Keratinocyte (primary cell): Measurements from ENCODE around the gene RRP12. TPM values are rescaled to one million over a fixed set of nuclear protein-coding genes. Genes with fewer than 3 reads are reported as not detected.
A peak's percentile ranks its signal among the peaks of the same experiment; 100 is the strongest.

ENCODE experiments used
- DNase-seq: peaks from one replicate; pipeline ENCODE4 v3.0.0-alpha.2; 2011; ENCODE audit warnings: low read depth, missing footprints, low spot score
- FAIRE-seq: peaks from 2 replicates; lab custom pipeline; 2011; peaks lifted over from hg19 to GRCh38; lab: Jason Lieb, UNC
- H2AFZ ChIP-seq: 2 replicates; pipeline ENCODE4 v1.6.0; 2012; ENCODE audit warnings: low read length, control low read depth, inconsistent platforms; ENCODE audit not compliant: control insufficient read depth
- H3K27ac ChIP-seq: 2 replicates; pipeline ENCODE4 v1.5.1; 2011; ENCODE audit warnings: low read length; ENCODE audit not compliant: control insufficient read depth, insufficient read depth
- H3K27me3 ChIP-seq: 3 replicates; pipeline ENCODE4 v1.6.0; 2011; ENCODE audit warnings: low read length; ENCODE audit not compliant: control insufficient read depth, insufficient read depth; ENCODE audit errors: extremely low read depth
- H3K36me3 ChIP-seq, 2 experiments: 2 replicates in 1 of 2; 3 replicates in 1 of 2; pipeline ENCODE4 v1.5.1; 2011; ENCODE audit warnings: low read length in 2 of 2, mild to moderate bottlenecking in 1 of 2; ENCODE audit not compliant: control insufficient read depth in 2 of 2, insufficient read depth in 2 of 2; ENCODE audit errors: extremely low read depth in 1 of 2
- H3K4me1 ChIP-seq: 3 replicates; pipeline ENCODE4 v1.5.1; 2011; ENCODE audit warnings: low read length; ENCODE audit not compliant: control insufficient read depth, insufficient read depth; ENCODE audit errors: extremely low read depth
- H3K4me2 ChIP-seq: 3 replicates; pipeline ENCODE4 v1.6.0; 2011; ENCODE audit warnings: low read depth, low read length; ENCODE audit not compliant: control insufficient read depth, insufficient read depth; ENCODE audit errors: extremely low read depth
- H3K4me3 ChIP-seq, 3 experiments: fragments of 200-600 bp in 1 of 3; sonication (generic) in 1 of 3; 2 replicates in 2 of 3; 3 replicates in 1 of 3; pipeline ENCODE4 v1.5.1; 2011 to 2016; ENCODE audit warnings: low read length in 3 of 3, mild to moderate bottlenecking in 3 of 3, control low read depth in 2 of 3, inconsistent platforms in 1 of 3, low read depth in 1 of 3, mixed read lengths in 1 of 3, mixed run types in 1 of 3, moderate library complexity in 1 of 3; ENCODE audit not compliant: control insufficient read depth in 2 of 3, insufficient read depth in 2 of 3; ENCODE audit errors: extremely low read depth in 1 of 3
- H3K79me2 ChIP-seq: 2 replicates; pipeline ENCODE4 v1.6.0; 2012; ENCODE audit warnings: low read length; ENCODE audit not compliant: control insufficient read depth, insufficient read depth
- H3K9ac ChIP-seq: 3 replicates; pipeline ENCODE4 v1.6.0; 2011; ENCODE audit warnings: low read length; ENCODE audit not compliant: control insufficient read depth, insufficient read depth; ENCODE audit errors: extremely low read depth
- H3K9me1 ChIP-seq: 3 replicates; pipeline ENCODE4 v1.6.0; 2011; ENCODE audit warnings: low read length; ENCODE audit not compliant: control insufficient read depth, insufficient read depth; ENCODE audit errors: extremely low read depth
- H3K9me3 ChIP-seq: 2 replicates; pipeline ENCODE4 v1.5.1; 2012; ENCODE audit warnings: low read depth, low read length; ENCODE audit not compliant: control insufficient read depth
- H4K20me1 ChIP-seq: 3 replicates; pipeline ENCODE4 v1.6.0; 2011; ENCODE audit warnings: low read length; ENCODE audit not compliant: control insufficient read depth, insufficient read depth; ENCODE audit errors: extremely low read depth
- EZH2 ChIP-seq: IDR thresholded peaks from one replicate; pipeline ENCODE4 v1.6.1; 2012; ENCODE audit warnings: inconsistent platforms, mild to moderate bottlenecking, low read length, moderate library complexity
- dilution Hi-C: fragments of 300-500 bp; cut with MboI; formaldehyde crosslinking; loops from one replicate; pipeline ENCODE4 v1.7.0; 2020; ENCODE audit warnings: low sequenced_read_pairs; ENCODE audit not compliant: extremely low pct_ligation_motif_present
- polyA plus RNA-seq, 5 experiments: library from polyadenylated mRNA; depleted of rRNA in 3 of 5; stranded (reverse) in 3 of 5; stranded (forward) in 1 of 5; unstranded in 1 of 5; fragments of >200 nt; gene quantifications; 1 replicate in 1 of 5; 2 replicates in 3 of 5; 3 replicates in 1 of 5; pipeline versions ENCODE4 v1.2.1 to v1.2.3, GENCODE V29; 2011 to 2012; ENCODE audit warnings: missing spikeins in 2 of 5, low read depth in 1 of 5, low replicate concordance in 1 of 5
- TF ChIP-seq, protein P1 (sequence below), 3 experiments: IDR thresholded peaks in 1 of 3; conservative IDR thresholded peaks in 1 of 3; optimal IDR thresholded peaks in 1 of 3; 2 replicates in 2 of 3; 3 replicates in 1 of 3; pipeline versions ENCODE3 to v1.5.1; 2011; ENCODE audit warnings: low read length in 3 of 3, mild to moderate bottlenecking in 3 of 3, moderate library complexity in 2 of 3, control low read depth in 1 of 3, inconsistent platforms in 1 of 3; ENCODE audit not compliant: insufficient read depth in 2 of 3; ENCODE audit errors: extremely low read depth in 1 of 3

The RRP12 gene
- polyA plus RNA-seq, 1 donor (not counting 4 experiments of a cell fraction or from before 2014, with no cell fraction given) = 14.8 TPM

DNA sequence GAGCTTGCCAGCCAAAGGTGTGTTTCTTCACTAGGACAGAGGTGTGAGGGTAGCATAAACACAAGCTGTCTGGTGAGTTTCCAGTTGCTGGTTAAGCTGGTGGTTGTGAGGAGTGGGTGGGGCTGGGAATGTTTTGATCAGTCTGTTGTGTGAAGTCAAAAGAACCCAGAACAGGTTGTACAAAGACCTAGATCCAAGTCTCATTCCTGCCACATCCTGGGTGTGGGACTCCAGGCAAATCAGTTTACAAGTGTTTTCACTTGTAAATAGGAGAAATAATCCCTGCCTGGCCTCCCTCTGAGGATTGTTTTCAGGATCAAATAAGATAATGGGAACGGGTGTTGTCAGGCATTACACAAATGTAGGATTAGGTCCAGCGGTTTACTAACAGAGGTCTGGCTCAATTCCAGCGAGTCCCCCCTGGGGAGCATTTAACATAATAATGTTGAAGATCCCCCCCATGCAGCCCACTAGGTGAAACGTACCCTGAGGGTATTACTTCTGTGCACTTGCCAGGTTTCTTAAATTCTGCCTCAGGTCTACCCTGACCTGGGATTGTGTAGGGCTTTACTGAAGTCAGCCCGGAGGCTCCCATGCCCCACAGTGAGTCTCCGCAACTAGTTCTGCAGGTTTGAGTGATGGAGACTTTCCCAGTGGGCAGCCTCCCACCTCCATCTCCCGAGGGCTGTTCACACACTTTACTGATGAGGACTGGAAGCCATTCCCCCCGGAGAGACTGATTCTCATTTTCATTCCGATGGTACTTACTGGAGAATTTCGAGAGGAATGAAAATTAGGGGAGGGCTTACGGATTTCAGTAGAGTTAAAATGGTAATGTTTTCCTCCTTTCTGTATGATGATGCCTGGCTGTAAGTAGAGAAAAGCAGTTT is 64.0 kb downstream of the RRP12 start:
- Histone ChIP-seq H3K4me3 (peak overlapping the region in 1 of 3 experiments; percentile 35), H3K9ac (peak overlapping the region; percentile 47), H3K79me2 (peaks cover 14% of the 10 kb centered on the region), H3K4me1 (peaks cover 26% of the 10 kb centered on the region), H3K9me3 (no peaks in the 10 kb centered on the region), H3K27ac (peak overlapping the region; percentile 47), H2AFZ (no peak overlapping the region), H3K4me2 (peak overlapping the region; percentile 69), H3K36me3 (no peaks in the 10 kb centered on the region), H3K27me3 (no peaks in the 10 kb centered on the region), H3K9me1 (no peaks in the 10 kb centered on the region), H4K20me1 (no peaks in the 10 kb centered on the region)
- dilution Hi-C loops = no loop called here
- DNase-seq (no peak), FAIRE-seq (peak; percentile 55)
- TF ChIP-seq, protein P1, sequence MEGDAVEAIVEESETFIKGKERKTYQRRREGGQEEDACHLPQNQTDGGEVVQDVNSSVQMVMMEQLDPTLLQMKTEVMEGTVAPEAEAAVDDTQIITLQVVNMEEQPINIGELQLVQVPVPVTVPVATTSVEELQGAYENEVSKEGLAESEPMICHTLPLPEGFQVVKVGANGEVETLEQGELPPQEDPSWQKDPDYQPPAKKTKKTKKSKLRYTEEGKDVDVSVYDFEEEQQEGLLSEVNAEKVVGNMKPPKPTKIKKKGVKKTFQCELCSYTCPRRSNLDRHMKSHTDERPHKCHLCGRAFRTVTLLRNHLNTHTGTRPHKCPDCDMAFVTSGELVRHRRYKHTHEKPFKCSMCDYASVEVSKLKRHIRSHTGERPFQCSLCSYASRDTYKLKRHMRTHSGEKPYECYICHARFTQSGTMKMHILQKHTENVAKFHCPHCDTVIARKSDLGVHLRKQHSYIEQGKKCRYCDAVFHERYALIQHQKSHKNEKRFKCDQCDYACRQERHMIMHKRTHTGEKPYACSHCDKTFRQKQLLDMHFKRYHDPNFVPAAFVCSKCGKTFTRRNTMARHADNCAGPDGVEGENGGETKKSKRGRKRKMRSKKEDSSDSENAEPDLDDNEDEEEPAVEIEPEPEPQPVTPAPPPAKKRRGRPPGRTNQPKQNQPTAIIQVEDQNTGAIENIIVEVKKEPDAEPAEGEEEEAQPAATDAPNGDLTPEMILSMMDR (optimal IDR thresholded peaks at IDR 0.05 in 1 of 3, IDR thresholded peaks at IDR 0.05 in 1 of 3, conservative IDR thresholded peaks at IDR 0.05 in 1 of 3; ENCODE audit: extremely low read depth in 1 of 3, insufficient read depth in 2 of 3, low read length in 3 of 3) = no peak
- TF ChIP-seq EZH2 = no peak

DNA sequence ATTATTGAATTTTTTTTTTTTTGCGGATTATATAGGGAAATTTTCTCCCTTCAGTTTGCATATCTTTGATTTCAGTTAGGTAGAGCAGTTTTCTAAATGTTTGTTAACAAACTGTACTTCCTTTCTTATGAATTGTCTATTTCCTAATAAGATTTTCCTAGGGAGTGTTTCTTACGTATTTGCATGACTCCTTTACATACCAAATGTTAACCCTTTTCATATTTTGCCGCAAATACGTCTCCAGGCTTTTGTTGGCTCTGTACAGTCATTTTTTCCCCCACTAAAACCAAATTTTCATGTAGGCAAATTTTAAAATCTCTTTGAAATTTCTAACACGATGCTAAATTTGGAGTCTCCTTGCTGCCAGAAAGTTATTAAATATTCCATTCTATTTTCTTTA is 64.7 kb downstream of the RRP12 start:
- FAIRE-seq = no peak
- dilution Hi-C loops = no loop called here
- TF ChIP-seq, protein P1 (optimal IDR thresholded peaks at IDR 0.05 in 1 of 3, IDR thresholded peaks at IDR 0.05 in 1 of 3, conservative IDR thresholded peaks at IDR 0.05 in 1 of 3; ENCODE audit: extremely low read depth in 1 of 3, insufficient read depth in 2 of 3, low read length in 3 of 3) = no peak
- TF ChIP-seq EZH2 = no peak
- H3K79me2 ChIP-seq = peaks cover 19% of the 10 kb centered on the region
- H4K20me1 ChIP-seq = no peaks in the 10 kb centered on the region
- no peaks in the 10 kb centered on the region for H3K36me3 ChIP-seq
- peak overlapping the region; percentile 69 for H3K4me2 ChIP-seq
- H2AFZ ChIP-seq = no peak overlapping the region
- H3K27me3 ChIP-seq = no peaks in the 10 kb centered on the region
- no peaks in the 10 kb centered on the region for H3K9me3 ChIP-seq
- peak overlapping the region; percentile 47 for H3K9ac ChIP-seq
- no peak overlapping the region for H3K4me3 ChIP-seq
- peaks cover 31% of the 10 kb centered on the region for H3K4me1 ChIP-seq
- H3K27ac ChIP-seq = peak overlapping the region; percentile 47
- no peaks in the 10 kb centered on the region for H3K9me1 ChIP-seq
- DNase-seq = no peak
